ENCODE measurements around the gene HOXA5. TPM values are rescaled to one million over a fixed set of nuclear protein-coding genes. Genes with fewer than 3 reads are reported as not detected.

The HOXA5 gene
- total RNA-seq, 2 experiments from 2014 or later: 3.4 to 7.4 TPM

GRCh38 chr7:27104341-27105058, 39.0 kb downstream of the HOXA5 start:
- POLR2A ChIA-PET: interaction anchor here (0.6 to 1.2 kb wide), 2 partner anchors 11 to 32 kb away, joined by 3 to 4 read pairs; no protein-coding TSS in a partner anchor
- no peak overlapping the region for H3K27ac ChIP-seq (ENCODE audit: low read depth, low read length, poor library complexity, severe bottlenecking)
- H3K9me3 ChIP-seq (ENCODE audit: low read length): no peaks in the 10 kb centered on the region
- no TSS peak for BruUV-seq (replicated peaks)
- H3K79me2 ChIP-seq (ENCODE audit: insufficient read depth, low read depth, low read length): no peaks in the 10 kb centered on the region
- intact Hi-C loops (cut with micrococcal nuclease; ENCODE audit: unreplicated experiment): no loop called here
- CTCF ChIA-PET (ENCODE audit: unreplicated experiment): no interaction called here
- no peaks in the 10 kb centered on the region for H3K4me1 ChIP-seq (ENCODE audit: insufficient read depth, low read length, poor library complexity, severe bottlenecking)
- no peaks in the 10 kb centered on the region for H3K36me3 ChIP-seq (ENCODE audit: insufficient read depth, low read length)
- H3K4me2 ChIP-seq (ENCODE audit: low read length): no peak overlapping the region
- H3K4me3 ChIP-seq (ENCODE audit: low read depth, low read length, poor library complexity, severe bottlenecking): no peak overlapping the region
- H3K9me2 ChIP-seq (ENCODE audit: insufficient read depth, low read length): no peaks in the 10 kb centered on the region
- no peaks in the 10 kb centered on the region for H4K20me1 ChIP-seq (ENCODE audit: insufficient read depth, low read length)
- no peak overlapping the region for H2AFZ ChIP-seq (ENCODE audit: low read length)
- TF ChIP-seq CTCF (conservative IDR thresholded peaks at IDR 0.05; ENCODE audit: low read length) (no peak), EZH2phosphoT487 (IDR thresholded peaks at IDR 0.05; ENCODE audit: borderline replicate concordance, low read depth, low read length) (no peak)
- DNase-seq (ENCODE audit: low spot score): no peak

- Histone ChIP-seq H4K20me1 (ENCODE audit: insufficient read depth, low read length) (no peaks in the 10 kb centered on the region), H3K4me2 (ENCODE audit: low read length) (no peak overlapping the region)
Measured at GRCh38 chr7:27103489-27104226, 39.8 kb downstream of the HOXA5 start.

More at GRCh38 chr7:27103489-27104226, 39.8 kb downstream of the HOXA5 start:
- Histone ChIP-seq H3K9me3 (ENCODE audit: low read length) (no peaks in the 10 kb centered on the region), H3K36me3 (ENCODE audit: insufficient read depth, low read length) (no peaks in the 10 kb centered on the region), H3K27ac (ENCODE audit: low read depth, low read length, poor library complexity, severe bottlenecking) (no peak overlapping the region), H3K4me1 (ENCODE audit: insufficient read depth, low read length, poor library complexity, severe bottlenecking) (no peaks in the 10 kb centered on the region), H3K4me3 (ENCODE audit: low read depth, low read length, poor library complexity, severe bottlenecking) (no peak overlapping the region), H3K9me2 (ENCODE audit: insufficient read depth, low read length) (no peaks in the 10 kb centered on the region), H2AFZ (ENCODE audit: low read length) (no peak overlapping the region), H3K79me2 (ENCODE audit: insufficient read depth, low read depth, low read length) (no peaks in the 10 kb centered on the region)
- ChIA-PET POLR2A (interaction anchor here (0.6 kb wide), 1 partner anchor 31 kb away, joined by 3 read pairs; no protein-coding TSS in a partner anchor), CTCF (ENCODE audit: unreplicated experiment) (no interaction called here)
- no peak for TF ChIP-seq CTCF (conservative IDR thresholded peaks at IDR 0.05; ENCODE audit: low read length)
- no peak for TF ChIP-seq EZH2phosphoT487 (IDR thresholded peaks at IDR 0.05; ENCODE audit: borderline replicate concordance, low read depth, low read length)
- no TSS peak for BruUV-seq (replicated peaks)
- intact Hi-C loops (cut with micrococcal nuclease; ENCODE audit: unreplicated experiment): no loop called here
- no peak for DNase-seq (ENCODE audit: low spot score)

All from OCI-LY7 (cell line).